WTC11 (cell line): ENCODE results near the gene IFITM10. TPM values are rescaled to one million over a fixed set of nuclear protein-coding genes. Genes with fewer than 3 reads are reported as not detected.

Source experiments
- ATAC-seq: fragments of 200-7000 bp; cut with Tn5 transposase; 2 replicates; pipeline ENCODE4 v1.10.0; 2021; ENCODE audit warnings: mild to moderate bottlenecking, moderate library complexity
- CTCF ChIA-PET: fragments of 300-600 bp; sonication (Branson Sonifier 250); formaldehyde crosslinking; loops from one replicate; lab custom pipeline; 2021; ENCODE audit warnings: antibody characterized with exemption; lab: Charles Lee
- POLR2A ChIA-PET: fragments of 350-600 bp; sonication (Branson Sonifier 250); formaldehyde crosslinking; loops from one replicate; lab custom pipeline; 2021; ENCODE audit warnings: antibody characterized with exemption; lab: Charles Lee
- DNase-seq: peaks from one replicate; pipeline ENCODE4 v3.0.0; 2021; ENCODE audit warnings: low spot score
- H3K27ac Mint-ChIP-seq: 2 replicates; pipeline ENCODE4 v1.8.0; 2021; ENCODE audit warnings: mixed read lengths
- H3K27me3 Mint-ChIP-seq: 2 replicates; pipeline ENCODE4 v1.8.0; 2021; ENCODE audit warnings: low read depth, mild to moderate bottlenecking, moderate library complexity, mixed read lengths
- H3K36me3 Mint-ChIP-seq: 2 replicates; pipeline ENCODE4 v1.8.0; 2021; ENCODE audit warnings: mixed read lengths
- H3K4me1 Mint-ChIP-seq: 2 replicates; pipeline ENCODE4 v1.8.0; 2022; ENCODE audit warnings: mixed read lengths
- H3K4me3 Mint-ChIP-seq: 2 replicates; pipeline ENCODE4 v1.8.0; 2021; ENCODE audit warnings: mild to moderate bottlenecking, moderate library complexity, mixed read lengths
- H3K9me3 Mint-ChIP-seq: 2 replicates; pipeline ENCODE4 v1.8.0; 2021; ENCODE audit warnings: mixed read lengths
- CREB1 ChIP-seq: sonication (generic); formaldehyde crosslinking; IDR thresholded peaks from 2 replicates; pipeline ENCODE4 v1.8.0; 2023; ENCODE audit warnings: mild to moderate bottlenecking, missing genetic modification reagents
- CREM ChIP-seq: sonication (generic); formaldehyde crosslinking; IDR thresholded peaks from 2 replicates; pipeline ENCODE4 v1.8.1; 2022; ENCODE audit warnings: mild to moderate bottlenecking, missing genetic modification reagents, moderate library complexity
- GABPB1 ChIP-seq: sonication (generic); formaldehyde crosslinking; IDR thresholded peaks from 2 replicates; pipeline ENCODE4 v1.8.1; 2023; ENCODE audit warnings: mild to moderate bottlenecking, missing genetic modification reagents
- GRHL2 ChIP-seq: fragments of 250-450 bp; sonication (Bioruptor Pico); IDR thresholded peaks from 2 replicates; pipeline ENCODE4 v1.8.0; 2022; ENCODE audit warnings: mild to moderate bottlenecking, moderate library complexity; ENCODE audit not compliant: insufficient replicate concordance, severe bottlenecking
- IRF2 ChIP-seq: sonication (generic); formaldehyde crosslinking; IDR thresholded peaks from 2 replicates; pipeline ENCODE4 v1.8.0; 2022; ENCODE audit warnings: low read depth, missing genetic modification reagents, borderline replicate concordance
- JUN ChIP-seq: sonication (generic); formaldehyde crosslinking; IDR thresholded peaks from 2 replicates; pipeline ENCODE4 v1.8.0; 2023; ENCODE audit warnings: mild to moderate bottlenecking, missing genetic modification reagents
- KAT7 ChIP-seq: sonication (generic); formaldehyde crosslinking; IDR thresholded peaks from 2 replicates; pipeline ENCODE4 v1.8.1; 2023; ENCODE audit warnings: missing genetic modification reagents, mild to moderate bottlenecking, borderline replicate concordance
- MXD4 ChIP-seq: fragments of 250-450 bp; sonication (Bioruptor Pico); IDR thresholded peaks from 2 replicates; pipeline ENCODE4 v1.8.0; 2021; ENCODE audit warnings: mild to moderate bottlenecking, moderate library complexity, borderline replicate concordance
- NFATC4 ChIP-seq: fragments of 250-450 bp; sonication (Bioruptor Pico); IDR thresholded peaks from 2 replicates; pipeline ENCODE4 v1.9.0; 2021; ENCODE audit warnings: mild to moderate bottlenecking
- OVOL2 ChIP-seq: fragments of 250-450 bp; sonication (Bioruptor Pico); IDR thresholded peaks from 2 replicates; pipeline ENCODE4 v1.9.0; 2021; ENCODE audit warnings: mild to moderate bottlenecking, borderline replicate concordance
- SMAD3 ChIP-seq: sonication (generic); formaldehyde crosslinking; IDR thresholded peaks from 2 replicates; pipeline ENCODE4 v1.8.0; 2022; ENCODE audit warnings: missing genetic modification reagents, mild to moderate bottlenecking, borderline replicate concordance
- SMAD4 ChIP-seq: sonication (generic); formaldehyde crosslinking; IDR thresholded peaks from 2 replicates; pipeline ENCODE4 v1.8.0; 2022; ENCODE audit warnings: mild to moderate bottlenecking, missing genetic modification reagents
- SOX15 ChIP-seq: fragments of 250-450 bp; sonication (Bioruptor Pico); IDR thresholded peaks from 2 replicates; pipeline ENCODE4 v1.9.0; 2021; ENCODE audit warnings: mild to moderate bottlenecking
- ZNF416 ChIP-seq: fragments of 250-450 bp; sonication (Bioruptor Pico); IDR thresholded peaks from 2 replicates; pipeline ENCODE4 v1.9.0; 2021; ENCODE audit warnings: mild to moderate bottlenecking, inconsistent platforms
- ZNF423 ChIP-seq: fragments of 250-450 bp; sonication (Bioruptor Pico); IDR thresholded peaks from 2 replicates; pipeline ENCODE4 v2.1.2; 2022; ENCODE audit warnings: mild to moderate bottlenecking, moderate library complexity
- total RNA-seq: library from RNA; stranded (reverse); gene quantifications from 3 replicates; pipeline ENCODE4 v1.2.3, GENCODE V29; 2021
- TF ChIP-seq, protein P1 (sequence below): sonication (generic); formaldehyde crosslinking; IDR thresholded peaks from 2 replicates; pipeline ENCODE4 v1.8.1; 2023; ENCODE audit warnings: mild to moderate bottlenecking, missing genetic modification reagents
- TF ChIP-seq, protein P2 (sequence below): sonication (generic); formaldehyde crosslinking; IDR thresholded peaks from 2 replicates; pipeline ENCODE4 v1.8.1; 2022; ENCODE audit warnings: low read depth, missing genetic modification reagents, borderline replicate concordance
- TF ChIP-seq, protein P3 (sequence below): fragments of 200-600 bp; IDR thresholded peaks from 2 replicates; pipeline ENCODE4 v1.8.0; 2022; ENCODE audit warnings: antibody characterized with exemption
- TF ChIP-seq, protein P4 (sequence below): sonication (generic); formaldehyde crosslinking; IDR thresholded peaks from 2 replicates; pipeline ENCODE4 v1.8.0; 2023; ENCODE audit warnings: missing genetic modification reagents, mild to moderate bottlenecking, borderline replicate concordance
- TF ChIP-seq, protein P5 (sequence below): fragments of 250-450 bp; sonication (Bioruptor Pico); IDR thresholded peaks from 2 replicates; pipeline ENCODE4 v2.1.2; 2022; ENCODE audit warnings: mild to moderate bottlenecking, moderate library complexity
- TF ChIP-seq, protein P6 (sequence below): sonication (generic); formaldehyde crosslinking; IDR thresholded peaks from 2 replicates; pipeline ENCODE4 v1.8.1; 2023; ENCODE audit warnings: mild to moderate bottlenecking, missing genetic modification reagents, moderate library complexity

IFITM10 gene
- total RNA-seq, 1 experiment from 2014 or later: 1.7 TPM

DNA sequence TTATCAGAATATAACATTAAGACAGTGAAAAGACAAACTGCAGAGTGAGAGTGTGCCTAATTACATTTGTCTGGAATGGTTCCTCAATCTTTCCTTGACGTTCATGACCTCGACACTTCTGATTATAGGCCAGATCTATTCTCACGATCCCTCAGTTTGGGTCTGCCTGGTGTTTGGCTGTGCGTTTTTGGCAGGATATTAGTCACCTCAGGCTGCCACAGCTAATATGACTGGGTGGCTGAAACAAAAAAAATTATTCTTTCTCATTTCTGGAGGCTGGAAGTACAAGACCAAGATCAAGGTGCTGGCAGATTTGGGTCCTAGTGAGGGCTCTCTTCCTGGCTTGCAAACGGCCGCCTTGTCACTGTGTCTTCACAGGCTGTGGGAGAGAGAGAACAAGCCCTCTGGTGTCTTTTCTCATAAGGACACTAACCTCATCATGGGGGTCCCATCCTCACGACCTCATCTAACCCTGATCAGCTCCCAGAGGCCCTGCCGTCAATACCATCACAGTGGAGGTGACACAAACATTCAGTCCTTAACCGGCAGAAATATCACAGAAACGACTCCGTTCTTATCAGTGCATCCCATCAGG lies 23.2 kb downstream of the IFITM10 start (continued):
- TF ChIP-seq, protein P1, sequence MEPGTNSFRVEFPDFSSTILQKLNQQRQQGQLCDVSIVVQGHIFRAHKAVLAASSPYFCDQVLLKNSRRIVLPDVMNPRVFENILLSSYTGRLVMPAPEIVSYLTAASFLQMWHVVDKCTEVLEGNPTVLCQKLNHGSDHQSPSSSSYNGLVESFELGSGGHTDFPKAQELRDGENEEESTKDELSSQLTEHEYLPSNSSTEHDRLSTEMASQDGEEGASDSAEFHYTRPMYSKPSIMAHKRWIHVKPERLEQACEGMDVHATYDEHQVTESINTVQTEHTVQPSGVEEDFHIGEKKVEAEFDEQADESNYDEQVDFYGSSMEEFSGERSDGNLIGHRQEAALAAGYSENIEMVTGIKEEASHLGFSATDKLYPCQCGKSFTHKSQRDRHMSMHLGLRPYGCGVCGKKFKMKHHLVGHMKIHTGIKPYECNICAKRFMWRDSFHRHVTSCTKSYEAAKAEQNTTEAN (CRISPR knock-in tag): no peak
- no peak for TF ChIP-seq MXD4
- TF ChIP-seq KAT7 (CRISPR knock-in tag): no peak
- no peak for TF ChIP-seq SMAD4 (CRISPR knock-in tag)
- TF ChIP-seq, protein P2, sequence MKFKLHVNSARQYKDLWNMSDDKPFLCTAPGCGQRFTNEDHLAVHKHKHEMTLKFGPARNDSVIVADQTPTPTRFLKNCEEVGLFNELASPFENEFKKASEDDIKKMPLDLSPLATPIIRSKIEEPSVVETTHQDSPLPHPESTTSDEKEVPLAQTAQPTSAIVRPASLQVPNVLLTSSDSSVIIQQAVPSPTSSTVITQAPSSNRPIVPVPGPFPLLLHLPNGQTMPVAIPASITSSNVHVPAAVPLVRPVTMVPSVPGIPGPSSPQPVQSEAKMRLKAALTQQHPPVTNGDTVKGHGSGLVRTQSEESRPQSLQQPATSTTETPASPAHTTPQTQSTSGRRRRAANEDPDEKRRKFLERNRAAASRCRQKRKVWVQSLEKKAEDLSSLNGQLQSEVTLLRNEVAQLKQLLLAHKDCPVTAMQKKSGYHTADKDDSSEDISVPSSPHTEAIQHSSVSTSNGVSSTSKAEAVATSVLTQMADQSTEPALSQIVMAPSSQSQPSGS (CRISPR knock-in tag): no peak
- no peak for TF ChIP-seq ZNF416 (CRISPR knock-in tag)
- TF ChIP-seq, protein P3, sequence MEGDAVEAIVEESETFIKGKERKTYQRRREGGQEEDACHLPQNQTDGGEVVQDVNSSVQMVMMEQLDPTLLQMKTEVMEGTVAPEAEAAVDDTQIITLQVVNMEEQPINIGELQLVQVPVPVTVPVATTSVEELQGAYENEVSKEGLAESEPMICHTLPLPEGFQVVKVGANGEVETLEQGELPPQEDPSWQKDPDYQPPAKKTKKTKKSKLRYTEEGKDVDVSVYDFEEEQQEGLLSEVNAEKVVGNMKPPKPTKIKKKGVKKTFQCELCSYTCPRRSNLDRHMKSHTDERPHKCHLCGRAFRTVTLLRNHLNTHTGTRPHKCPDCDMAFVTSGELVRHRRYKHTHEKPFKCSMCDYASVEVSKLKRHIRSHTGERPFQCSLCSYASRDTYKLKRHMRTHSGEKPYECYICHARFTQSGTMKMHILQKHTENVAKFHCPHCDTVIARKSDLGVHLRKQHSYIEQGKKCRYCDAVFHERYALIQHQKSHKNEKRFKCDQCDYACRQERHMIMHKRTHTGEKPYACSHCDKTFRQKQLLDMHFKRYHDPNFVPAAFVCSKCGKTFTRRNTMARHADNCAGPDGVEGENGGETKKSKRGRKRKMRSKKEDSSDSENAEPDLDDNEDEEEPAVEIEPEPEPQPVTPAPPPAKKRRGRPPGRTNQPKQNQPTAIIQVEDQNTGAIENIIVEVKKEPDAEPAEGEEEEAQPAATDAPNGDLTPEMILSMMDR: no peak
- TF ChIP-seq SOX15 (CRISPR knock-in tag): no peak
- no peak for TF ChIP-seq SMAD3 (CRISPR knock-in tag)
- TF ChIP-seq CREM (CRISPR knock-in tag): no peak

DNA sequence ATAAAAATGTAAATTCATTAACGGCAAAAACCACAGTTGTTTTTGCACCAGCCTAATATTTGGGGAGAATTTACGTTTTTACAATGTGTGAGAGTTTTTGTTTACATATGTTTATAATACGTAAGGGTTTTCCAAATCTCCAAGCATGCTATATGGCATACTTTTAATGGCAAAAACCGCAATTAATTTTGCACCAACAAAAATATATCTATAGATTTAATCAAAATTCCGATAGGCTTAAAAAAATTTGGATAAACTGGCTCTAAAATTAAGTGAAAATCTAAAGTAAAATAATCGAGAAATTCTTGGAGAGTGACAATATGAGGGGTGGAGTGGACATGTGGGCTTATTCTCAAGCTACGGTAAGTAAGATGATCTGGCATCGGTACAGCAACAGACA lies 30.6 kb downstream of the IFITM10 start:
- TF ChIP-seq GRHL2 (CRISPR knock-in tag) (no peak), ZNF423 (CRISPR knock-in tag) (no peak), JUN (no peak)
- Mint-ChIP-seq H3K4me3 (no peak overlapping the region), H3K27ac (no peak overlapping the region), H3K27me3 (peaks cover 25% of the 10 kb centered on the region), H3K4me1 (no peaks in the 10 kb centered on the region), H3K9me3 (peaks cover 12% of the 10 kb centered on the region), H3K36me3 (no peaks in the 10 kb centered on the region; the same call in 1 of the 2 replicates)
- POLR2A ChIA-PET: no interaction called here
- ATAC-seq (no peak), DNase-seq (no peak)
- CTCF ChIA-PET: interaction anchor here (1.1 kb wide), 1 partner anchor 105 kb away, joined by 4 read pairs; no protein-coding TSS in a partner anchor

DNA sequence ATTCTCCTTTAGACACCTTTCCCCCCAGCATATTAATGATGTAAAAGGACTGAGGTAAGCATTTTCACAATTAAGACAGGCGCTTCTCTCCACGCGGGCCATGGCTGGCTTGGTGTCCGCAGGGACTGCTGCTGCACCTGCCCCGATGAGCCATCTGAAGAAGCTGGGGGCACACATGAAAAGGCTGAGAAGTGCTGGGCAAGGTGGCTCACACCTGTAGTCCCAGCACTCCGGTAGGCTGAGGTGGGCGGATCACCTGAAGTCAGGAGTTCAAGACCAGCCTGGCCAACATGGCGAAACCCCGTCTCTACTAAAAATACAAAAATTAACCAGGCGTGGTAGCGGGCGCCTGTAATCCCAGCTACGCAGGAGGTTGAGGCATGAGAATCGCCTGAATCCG lies 32.1 kb downstream of the IFITM10 start:
- ATAC-seq: no peak
- Mint-ChIP-seq H3K27me3 (peaks cover 27% of the 10 kb centered on the region), H3K4me3 (no peak overlapping the region), H3K36me3 (no peaks in the 10 kb centered on the region; the same call in 1 of the 2 replicates), H3K27ac (no peak overlapping the region), H3K4me1 (no peaks in the 10 kb centered on the region), H3K9me3 (peaks cover 12% of the 10 kb centered on the region)
- CTCF ChIA-PET: interaction anchor here (0.7 to 1.8 kb wide), 5 partner anchors 31 to 171 kb away, joined by 3 to 4 read pairs (median 3); no protein-coding TSS in a partner anchor
- POLR2A ChIA-PET: interaction anchor here (0.7 kb wide), 1 partner anchor 59 kb away, joined by 4 read pairs; no protein-coding TSS in a partner anchor
- DNase-seq: no peak
- TF ChIP-seq OVOL2 (CRISPR knock-in tag) (no peak), IRF2 (CRISPR knock-in tag) (no peak), NFATC4 (CRISPR knock-in tag) (no peak), CREB1 (no peak), GABPB1 (CRISPR knock-in tag) (no peak)
- TF ChIP-seq, protein P4, sequence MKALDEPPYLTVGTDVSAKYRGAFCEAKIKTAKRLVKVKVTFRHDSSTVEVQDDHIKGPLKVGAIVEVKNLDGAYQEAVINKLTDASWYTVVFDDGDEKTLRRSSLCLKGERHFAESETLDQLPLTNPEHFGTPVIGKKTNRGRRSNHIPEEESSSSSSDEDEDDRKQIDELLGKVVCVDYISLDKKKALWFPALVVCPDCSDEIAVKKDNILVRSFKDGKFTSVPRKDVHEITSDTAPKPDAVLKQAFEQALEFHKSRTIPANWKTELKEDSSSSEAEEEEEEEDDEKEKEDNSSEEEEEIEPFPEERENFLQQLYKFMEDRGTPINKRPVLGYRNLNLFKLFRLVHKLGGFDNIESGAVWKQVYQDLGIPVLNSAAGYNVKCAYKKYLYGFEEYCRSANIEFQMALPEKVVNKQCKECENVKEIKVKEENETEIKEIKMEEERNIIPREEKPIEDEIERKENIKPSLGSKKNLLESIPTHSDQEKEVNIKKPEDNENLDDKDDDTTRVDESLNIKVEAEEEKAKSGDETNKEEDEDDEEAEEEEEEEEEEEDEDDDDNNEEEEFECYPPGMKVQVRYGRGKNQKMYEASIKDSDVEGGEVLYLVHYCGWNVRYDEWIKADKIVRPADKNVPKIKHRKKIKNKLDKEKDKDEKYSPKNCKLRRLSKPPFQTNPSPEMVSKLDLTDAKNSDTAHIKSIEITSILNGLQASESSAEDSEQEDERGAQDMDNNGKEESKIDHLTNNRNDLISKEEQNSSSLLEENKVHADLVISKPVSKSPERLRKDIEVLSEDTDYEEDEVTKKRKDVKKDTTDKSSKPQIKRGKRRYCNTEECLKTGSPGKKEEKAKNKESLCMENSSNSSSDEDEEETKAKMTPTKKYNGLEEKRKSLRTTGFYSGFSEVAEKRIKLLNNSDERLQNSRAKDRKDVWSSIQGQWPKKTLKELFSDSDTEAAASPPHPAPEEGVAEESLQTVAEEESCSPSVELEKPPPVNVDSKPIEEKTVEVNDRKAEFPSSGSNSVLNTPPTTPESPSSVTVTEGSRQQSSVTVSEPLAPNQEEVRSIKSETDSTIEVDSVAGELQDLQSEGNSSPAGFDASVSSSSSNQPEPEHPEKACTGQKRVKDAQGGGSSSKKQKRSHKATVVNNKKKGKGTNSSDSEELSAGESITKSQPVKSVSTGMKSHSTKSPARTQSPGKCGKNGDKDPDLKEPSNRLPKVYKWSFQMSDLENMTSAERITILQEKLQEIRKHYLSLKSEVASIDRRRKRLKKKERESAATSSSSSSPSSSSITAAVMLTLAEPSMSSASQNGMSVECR: no peak
- TF ChIP-seq, protein P5, sequence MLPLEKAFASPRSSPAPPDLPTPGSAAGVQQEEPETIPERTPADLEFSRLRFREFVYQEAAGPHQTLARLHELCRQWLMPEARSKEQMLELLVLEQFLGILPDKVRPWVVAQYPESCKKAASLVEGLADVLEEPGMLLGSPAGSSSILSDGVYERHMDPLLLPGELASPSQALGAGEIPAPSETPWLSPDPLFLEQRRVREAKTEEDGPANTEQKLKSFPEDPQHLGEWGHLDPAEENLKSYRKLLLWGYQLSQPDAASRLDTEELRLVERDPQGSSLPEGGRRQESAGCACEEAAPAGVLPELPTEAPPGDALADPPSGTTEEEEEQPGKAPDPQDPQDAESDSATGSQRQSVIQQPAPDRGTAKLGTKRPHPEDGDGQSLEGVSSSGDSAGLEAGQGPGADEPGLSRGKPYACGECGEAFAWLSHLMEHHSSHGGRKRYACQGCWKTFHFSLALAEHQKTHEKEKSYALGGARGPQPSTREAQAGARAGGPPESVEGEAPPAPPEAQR: no peak
- TF ChIP-seq, protein P6, sequence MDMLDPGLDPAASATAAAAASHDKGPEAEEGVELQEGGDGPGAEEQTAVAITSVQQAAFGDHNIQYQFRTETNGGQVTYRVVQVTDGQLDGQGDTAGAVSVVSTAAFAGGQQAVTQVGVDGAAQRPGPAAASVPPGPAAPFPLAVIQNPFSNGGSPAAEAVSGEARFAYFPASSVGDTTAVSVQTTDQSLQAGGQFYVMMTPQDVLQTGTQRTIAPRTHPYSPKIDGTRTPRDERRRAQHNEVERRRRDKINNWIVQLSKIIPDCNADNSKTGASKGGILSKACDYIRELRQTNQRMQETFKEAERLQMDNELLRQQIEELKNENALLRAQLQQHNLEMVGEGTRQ (CRISPR knock-in tag): no peak
